Limb (tissue), 2 donors: ENCODE results near the gene TGFBR3L.
"Not testable (repeated sequence)": the region's sequence is repeated elsewhere in the genome, so short reads cannot be mapped to it uniquely, and the experiment has no call there.

ENCODE experiments used
- DNase-seq, 2 donors: peaks; one replicate each; pipeline ENCODE4 v3.0.0-alpha.2; 2016; ENCODE audit errors: extremely low spot score in 2 of 2

The TGFBR3L gene

GRCh38 chr19:7879111-7879807, 35.4 kb upstream of the TGFBR3L start:
- DNase-seq: peak in 1 of 2 donors; percentile 43

- peak in 1 of 2 donors; percentile 38 for DNase-seq
These were observed 34.8 kb upstream of the TGFBR3L start for GRCh38 chr19:7879836-7880235.

GRCh38 chr19:7881910-7882309, 32.7 kb upstream of the TGFBR3L start:
- no peak for DNase-seq

DNA sequence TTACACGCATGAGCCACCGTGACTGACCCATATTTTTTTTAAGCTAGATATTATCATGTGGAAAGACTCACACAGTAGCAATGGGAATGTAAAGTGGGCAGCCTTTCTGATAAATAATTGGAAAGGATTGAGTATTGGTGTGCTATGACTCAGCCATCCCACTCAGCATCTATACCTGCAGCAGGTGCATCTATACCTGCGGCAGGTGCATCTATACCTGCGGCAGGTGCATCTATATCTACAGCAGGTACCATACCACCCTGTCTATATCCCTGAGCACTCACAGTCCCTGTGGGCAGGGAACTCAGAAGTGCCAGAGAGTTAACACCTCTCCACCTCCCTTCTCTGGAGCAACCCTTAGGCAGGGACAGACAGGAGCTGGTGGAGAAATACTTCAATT, 31.5 kb upstream of the TGFBR3L start:
- DNase-seq: no peak

- no peak for DNase-seq
These were observed 30.6 kb upstream of the TGFBR3L start for GRCh38 chr19:7883796-7884570.

GRCh38 chr19:7885818-7886217, 28.8 kb upstream of the TGFBR3L start:
- DNase-seq: no peak

DNA sequence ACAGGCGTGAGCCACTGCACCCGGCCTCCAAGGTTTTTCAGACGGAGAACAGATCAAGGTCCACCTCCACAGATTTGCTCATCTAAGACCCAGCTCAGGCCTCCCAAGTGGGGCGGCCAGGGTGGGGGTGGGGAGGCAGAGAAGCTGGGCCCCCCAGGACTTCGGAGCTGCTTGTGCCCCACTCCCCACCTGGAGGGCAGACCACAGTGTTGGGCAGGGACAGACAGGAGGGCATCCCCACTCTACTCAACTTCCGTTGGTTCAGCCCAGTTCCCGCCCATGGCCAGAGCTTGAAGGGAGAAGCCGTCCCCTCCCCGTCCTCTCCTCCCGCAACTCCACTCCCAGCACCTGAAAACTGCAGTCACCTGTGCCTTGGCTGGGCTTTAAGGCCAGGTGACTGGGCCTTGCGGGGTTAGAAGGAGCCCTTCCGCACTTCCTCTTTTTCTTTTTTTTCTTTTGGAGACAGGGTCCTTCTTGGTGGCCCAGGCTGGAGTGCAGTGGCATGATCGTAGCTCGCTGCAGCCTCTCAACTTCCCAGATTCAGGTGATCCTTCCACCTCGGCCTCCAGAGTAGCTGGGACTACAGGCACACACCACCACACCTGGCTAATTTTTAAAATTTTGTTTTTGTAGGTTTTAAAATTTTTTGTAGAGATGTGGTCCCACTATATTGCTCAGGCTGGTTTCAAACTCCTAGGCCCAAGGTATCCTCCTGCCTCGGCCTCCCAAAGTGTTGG, 27.1 kb upstream of the TGFBR3L start:
- no peak for DNase-seq

- DNase-seq: peak in 1 of 2 donors; percentile 57
These were observed 26.3 kb upstream of the TGFBR3L start, which contains the start of gene LRRC8E for GRCh38 chr19:7888145-7888825. Gene LRRC8E (plus strand): TSS chr19:7888510. CDS start chr19:7895604, 7,094 bp downstream.

DNA sequence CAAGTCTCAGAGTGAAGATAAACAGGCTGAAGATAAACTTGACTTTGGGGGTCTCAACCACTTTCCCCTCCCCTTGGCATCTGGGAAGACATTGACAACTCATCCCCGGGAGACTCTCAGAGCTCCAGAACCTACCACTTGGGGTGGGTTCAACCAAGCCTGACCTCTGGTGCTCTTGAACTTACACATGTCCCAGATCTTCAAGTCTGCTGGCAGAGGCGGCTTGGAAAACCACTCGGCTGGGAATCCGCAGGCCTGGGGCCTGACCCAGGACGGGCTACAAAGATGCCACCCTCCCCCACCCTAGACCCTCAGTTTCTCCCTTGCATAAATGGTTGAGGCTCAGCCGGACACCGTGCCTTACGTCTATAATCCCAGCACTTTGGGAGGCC, 25.8 kb upstream of the TGFBR3L start:
- DNase-seq: no peak

DNA sequence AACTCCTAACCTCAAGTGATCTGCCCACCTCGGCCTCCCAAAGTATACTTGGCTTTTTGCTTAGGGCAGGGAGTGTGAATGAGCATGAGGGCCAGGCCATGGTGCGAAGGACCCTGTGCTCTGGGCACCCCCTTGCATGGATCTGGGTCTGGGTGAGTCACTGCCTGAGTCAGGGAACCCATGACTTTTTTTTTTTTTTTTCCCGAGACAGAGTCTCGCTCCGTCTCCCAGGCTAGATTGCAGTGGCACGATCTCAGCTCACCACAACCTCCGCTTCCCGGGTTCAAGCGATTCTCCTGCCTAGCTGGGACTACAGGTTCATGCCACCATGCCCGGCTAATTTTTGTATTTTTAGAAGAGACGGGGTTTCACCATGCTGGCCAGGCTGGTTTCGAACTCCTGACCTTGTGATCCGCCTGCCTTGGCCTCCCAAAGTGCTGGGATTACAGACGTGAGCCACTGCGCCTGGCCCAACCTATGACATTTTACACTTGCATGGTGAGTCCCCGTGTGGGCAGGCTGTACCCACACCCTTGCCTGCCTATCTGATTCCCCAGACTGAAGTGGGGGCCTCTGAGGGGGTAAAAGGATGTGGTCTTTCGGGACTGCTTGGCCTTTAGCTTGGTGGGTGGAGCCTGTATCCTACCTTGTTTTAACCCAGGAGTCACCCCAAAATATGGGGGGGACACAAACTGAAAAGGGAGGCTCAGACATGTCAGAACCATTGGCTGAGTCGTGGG, 21.1 kb upstream of the TGFBR3L start:
- not testable (repeated sequence) for DNase-seq

DNA sequence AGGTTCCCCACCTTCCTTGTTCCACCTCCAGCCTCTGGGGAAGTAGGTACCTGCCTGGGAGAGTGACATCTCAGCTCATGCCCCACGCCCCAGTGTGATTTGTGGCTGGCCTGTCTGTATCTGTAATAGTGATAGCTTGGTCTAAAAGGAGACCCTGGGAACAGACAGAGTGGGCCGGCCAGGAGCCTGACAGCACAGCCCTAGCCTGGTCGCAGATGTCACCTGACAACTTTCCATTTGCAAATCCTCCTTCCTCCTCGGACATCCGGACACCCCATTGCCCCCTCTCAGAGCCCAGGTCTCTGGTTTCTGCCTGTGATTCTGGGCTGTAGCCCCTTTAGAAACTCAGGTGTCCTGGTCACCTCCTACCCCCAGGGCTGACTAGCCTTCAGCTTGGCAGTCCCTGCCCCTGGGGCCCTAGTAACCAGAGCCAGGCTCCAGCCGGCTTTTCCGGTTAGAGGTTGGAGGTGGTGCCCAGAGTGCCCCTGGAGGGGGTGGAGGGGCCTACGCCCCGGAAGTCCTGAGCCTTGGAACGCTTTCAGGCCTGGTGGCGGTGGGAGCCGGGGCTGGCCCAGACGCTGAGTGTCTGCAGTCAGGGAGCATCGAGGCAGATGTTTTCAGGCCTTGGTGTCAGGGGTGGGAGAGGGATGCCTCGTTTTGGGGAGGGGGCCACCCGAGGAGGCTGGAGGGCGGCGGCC, 19.9 kb upstream of the TGFBR3L start:
- no peak for DNase-seq

DNA sequence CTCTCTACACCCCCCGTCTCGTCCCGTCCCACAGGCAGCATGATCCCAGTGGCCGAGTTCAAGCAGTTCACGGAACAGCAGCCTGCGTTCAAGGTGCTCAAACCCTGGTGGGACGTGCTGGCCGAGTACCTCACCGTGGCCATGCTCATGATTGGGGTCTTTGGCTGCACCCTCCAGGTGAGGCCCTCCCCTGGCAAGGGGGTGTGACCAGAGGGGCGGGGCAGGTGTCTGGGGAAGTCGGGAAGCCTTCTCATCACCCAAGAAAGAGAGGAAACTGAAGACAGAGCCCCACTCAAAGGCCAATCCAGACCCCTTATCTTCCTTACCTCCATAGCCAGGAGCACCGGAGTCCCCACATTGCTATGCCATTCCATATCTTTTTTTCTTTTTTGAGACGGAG, 19.1 kb upstream of the TGFBR3L start:
- DNase-seq: no peak

DNA sequence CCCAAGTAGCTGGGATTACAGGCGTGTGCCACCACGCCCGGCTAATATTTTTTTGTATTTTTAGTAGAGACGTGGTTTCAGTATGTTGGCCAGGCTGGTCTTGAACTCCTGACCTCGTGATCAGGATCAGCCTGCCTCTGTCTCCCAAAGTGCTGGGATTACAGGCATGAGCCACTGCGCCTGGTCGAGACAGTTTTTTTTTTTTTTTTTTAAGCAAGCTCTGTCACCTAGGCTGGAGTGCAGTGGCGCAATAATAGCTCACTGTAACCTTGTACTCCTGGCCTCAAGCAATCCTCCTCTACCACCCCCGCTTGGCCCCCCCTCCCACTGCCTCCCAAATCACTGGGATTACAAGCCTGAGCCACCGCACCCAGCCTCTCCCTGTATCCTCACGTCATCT, 17.3 kb upstream of the TGFBR3L start:
- no peak for DNase-seq

DNA sequence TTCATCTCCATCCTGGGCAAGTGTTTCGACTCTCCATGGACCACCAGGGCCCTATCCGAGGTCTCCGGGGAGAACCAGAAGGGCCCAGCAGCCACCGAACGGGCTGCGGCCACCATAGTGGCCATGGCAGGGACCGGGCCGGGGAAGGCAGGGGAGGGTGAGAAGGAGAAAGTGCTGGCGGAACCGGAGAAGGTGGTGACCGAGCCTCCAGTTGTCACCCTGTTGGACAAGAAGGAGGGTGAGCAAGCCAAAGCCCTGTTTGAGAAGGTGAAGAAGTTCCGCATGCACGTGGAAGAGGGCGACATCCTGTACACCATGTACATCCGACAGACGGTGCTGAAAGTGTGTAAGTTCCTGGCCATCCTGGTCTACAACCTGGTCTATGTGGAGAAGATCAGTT, 15.7 kb upstream of the TGFBR3L start:
- DNase-seq: no peak

DNA sequence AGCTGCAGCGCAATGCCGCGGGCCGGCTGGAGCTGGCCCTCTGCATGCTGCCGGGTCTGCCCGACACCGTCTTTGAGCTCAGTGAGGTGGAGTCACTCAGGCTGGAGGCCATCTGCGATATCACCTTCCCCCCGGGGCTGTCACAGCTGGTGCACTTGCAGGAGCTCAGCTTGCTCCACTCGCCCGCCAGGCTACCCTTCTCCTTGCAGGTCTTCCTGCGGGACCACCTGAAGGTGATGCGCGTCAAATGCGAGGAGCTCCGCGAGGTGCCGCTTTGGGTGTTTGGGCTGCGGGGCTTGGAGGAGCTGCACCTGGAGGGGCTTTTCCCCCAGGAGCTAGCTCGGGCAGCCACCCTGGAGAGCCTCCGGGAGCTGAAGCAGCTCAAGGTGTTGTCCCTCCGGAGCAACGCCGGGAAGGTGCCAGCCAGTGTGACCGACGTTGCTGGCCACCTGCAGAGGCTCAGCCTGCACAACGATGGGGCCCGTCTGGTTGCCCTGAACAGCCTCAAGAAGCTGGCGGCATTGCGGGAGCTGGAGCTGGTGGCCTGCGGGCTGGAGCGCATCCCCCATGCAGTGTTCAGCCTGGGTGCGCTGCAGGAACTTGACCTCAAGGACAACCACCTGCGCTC, 14.8 kb upstream of the TGFBR3L start:
- no peak for DNase-seq

DNA sequence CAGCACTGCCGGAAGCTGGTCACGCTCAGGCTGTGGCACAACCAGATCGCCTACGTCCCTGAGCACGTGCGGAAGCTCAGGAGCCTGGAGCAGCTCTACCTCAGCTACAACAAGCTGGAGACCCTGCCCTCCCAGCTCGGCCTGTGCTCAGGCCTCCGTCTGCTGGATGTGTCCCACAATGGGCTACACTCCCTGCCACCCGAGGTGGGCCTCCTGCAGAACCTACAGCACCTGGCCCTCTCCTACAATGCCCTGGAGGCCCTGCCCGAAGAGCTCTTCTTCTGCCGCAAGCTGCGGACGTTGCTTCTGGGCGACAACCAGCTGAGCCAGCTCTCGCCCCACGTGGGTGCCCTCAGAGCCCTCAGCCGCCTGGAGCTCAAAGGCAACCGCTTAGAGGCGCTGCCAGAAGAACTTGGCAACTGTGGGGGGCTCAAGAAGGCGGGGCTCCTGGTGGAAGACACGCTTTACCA, 14.2 kb upstream of the TGFBR3L start:
- no peak for DNase-seq

- no peak for DNase-seq
These were observed 13.7 kb upstream of the TGFBR3L start for GRCh38 chr19:7900931-7901330.

GRCh38 chr19:7901337-7901736, 13.3 kb upstream of the TGFBR3L start:
- DNase-seq: no peak

GRCh38 chr19:7902796-7903243, 11.8 kb upstream of the TGFBR3L start:
- no peak for DNase-seq
